SK-N-DZ (cell line): ENCODE measurements around the gene MAN1B1.

Source experiments
- DNase-seq: peaks from one replicate; pipeline ENCODE4 v3.0.0-alpha.2; 2015; ENCODE audit warnings: low spot score

The MAN1B1 gene

DNA sequence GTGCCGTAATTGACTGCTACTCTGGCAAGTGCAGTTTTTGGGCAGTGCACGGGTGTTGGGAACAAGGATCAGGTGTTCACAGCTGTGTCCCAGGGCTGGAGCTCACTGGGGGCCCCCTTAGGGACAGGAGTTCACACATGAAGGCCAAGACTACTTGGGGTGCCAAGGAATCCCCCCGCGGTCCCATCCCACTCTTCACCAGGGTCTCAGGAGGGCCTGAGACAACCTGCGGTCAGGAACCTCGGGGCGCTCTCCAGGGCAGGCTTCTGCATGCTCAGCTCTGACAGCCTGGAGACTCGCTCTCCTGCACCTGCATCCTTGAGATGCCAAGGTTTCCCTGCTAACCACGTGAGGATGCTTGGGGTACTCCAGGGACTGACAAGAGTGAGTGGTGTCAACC, 2.3 kb upstream of the MAN1B1 start:
- DNase-seq, result no peak

DNA sequence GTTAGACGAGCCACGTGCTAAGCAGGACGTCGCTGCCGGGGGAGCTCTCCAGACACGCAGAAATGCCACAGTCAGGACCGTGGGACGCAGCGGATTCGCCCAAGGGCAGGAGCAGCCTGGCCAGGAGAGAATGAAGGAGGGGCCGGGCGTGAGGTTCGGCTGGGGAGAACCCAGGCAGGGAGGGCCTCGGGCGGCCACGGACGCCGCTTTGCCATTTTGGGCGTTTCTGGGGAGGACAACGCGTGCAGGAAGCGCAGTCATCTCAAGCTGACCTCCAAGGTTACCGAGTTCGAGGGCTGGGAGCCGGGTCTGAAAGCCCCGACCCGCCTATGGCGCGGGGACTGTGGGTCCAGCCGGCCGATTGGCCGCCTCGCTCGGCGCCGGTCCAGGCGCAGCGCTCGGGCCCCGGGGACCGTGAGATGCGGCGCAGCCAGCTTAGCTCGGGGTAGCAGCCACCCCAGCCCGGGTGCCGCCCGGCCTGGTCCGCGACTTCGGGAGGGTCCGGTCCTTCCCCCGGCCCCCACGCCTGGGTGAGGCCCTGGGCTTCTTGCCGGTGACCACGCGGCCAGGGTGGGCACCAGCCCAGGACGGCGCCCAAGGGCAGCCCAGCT, 760 bp upstream of the MAN1B1 start:
- DNase-seq, result no peak

DNA sequence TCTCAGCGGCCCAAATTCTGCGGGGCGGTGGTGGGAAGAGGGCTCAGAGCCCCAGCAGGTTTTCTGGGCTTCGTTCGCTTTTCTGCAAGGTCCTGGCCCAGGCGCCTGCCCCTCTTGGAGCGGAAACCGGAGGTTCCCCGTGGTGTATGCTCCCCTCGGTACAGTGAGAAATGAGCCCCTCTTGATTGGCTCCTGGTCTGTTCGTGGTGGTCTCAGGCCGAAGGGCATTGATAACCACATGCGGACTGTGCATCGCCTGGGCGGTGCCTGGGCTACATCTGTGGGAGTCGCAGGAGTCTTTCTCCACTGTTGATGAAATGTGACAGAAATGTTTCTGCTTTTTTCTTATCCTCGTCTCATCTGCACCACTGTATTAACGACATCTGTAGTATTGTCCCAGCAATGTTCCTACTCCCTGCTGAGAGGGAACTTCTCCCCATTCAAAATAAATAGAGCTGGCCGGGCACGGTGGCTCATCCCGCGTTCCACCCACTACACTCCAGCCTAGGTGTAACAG, 682 bp downstream of the MAN1B1 start:
- no peak for DNase-seq

DNA sequence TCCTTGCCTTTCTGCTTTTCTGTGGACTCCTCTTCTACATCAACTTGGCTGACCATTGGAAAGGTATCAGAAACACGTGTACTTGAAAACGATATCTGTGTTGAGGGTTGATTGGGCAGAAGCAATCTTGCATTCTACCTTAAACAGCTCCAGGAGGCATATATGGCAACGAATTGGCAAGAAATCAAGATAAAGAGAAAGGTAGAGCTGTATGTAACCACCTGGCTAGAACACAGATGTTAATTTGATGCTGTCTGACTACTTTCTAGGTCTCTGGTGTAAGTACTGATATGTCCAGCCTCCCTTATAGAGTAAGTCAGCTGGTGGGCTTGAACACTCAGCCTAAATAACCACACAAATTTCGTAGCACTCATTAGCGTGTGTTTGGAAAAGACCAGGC, 1.3 kb downstream of the MAN1B1 start:
- DNase-seq, result no peak

DNA sequence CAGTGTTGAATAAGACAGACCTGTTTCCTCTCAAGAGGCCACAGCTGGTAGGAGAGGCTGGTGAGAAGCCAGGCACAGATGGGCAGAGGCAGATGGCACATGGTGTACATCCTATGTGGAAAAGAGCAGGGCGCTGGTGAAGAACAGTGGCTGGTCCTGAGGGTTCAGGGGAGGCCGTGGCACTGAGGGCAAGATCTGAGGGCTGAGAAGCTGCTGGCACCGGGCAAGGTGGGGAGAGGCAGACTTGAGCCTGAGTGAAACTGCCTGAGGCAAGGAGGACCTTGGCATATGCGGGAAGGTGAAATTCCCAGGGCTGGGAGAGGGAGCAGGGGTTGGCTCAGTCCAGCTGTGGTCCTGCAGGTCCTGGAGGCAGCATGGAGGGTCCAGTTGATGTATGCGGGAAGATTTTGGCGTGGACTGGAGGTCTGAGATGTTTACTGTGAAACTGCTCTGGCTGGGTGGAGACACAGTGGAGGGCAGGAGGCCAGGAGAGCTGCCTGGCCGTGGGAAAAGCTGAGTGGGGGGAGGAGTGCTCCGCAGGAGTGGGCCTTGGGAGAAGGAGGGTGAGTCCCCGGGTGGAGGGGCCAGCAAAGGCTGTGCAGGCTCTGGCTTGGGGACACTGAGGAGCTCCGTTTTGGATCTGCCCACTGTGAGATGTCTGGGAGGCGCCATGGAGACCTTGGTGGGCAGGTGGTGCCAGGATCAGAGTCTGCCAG, 2.6 kb downstream of the MAN1B1 start:
- DNase-seq, result no peak

DNA sequence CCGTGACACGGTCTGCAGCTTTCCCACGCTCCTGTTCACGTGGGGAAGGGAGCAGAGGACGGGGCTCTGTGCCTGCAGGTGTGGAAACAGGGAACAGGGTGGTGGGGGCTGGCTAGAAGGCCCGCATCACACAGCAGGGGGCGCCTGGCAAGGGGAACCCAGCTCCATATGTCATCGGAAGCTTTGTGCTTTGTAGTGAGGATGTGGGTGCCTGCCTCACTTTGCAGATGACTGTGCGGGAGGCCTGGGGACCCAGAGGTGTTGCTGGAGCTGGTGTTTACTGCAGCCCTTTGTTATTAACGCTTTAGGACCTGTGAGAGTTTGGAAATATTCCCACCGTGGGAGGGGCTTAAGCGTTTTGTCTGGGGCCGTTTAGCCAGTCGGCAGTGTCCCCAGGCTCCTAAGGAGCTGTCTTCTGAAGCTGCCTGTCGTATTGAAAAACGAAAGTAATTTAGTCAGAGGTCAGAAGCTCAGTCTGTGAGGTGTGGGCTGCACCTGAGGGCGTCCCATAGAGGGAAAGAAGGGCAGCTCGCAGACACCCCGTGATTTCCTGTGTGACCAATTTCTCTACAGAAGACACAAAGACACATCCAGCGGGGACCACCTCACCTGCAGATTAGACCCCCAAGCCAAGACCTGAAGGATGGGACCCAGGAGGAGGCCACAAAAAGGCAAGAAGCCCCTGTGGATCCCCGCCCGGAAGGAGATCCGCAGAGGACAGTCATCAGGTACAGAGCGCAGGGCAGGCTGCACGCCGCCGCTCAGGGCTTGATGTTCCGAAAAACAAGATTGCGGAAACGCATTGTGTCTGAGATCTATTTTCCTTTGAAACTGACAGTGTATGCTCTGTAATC, 9.1 kb downstream of the MAN1B1 start:
- no peak for DNase-seq

DNA sequence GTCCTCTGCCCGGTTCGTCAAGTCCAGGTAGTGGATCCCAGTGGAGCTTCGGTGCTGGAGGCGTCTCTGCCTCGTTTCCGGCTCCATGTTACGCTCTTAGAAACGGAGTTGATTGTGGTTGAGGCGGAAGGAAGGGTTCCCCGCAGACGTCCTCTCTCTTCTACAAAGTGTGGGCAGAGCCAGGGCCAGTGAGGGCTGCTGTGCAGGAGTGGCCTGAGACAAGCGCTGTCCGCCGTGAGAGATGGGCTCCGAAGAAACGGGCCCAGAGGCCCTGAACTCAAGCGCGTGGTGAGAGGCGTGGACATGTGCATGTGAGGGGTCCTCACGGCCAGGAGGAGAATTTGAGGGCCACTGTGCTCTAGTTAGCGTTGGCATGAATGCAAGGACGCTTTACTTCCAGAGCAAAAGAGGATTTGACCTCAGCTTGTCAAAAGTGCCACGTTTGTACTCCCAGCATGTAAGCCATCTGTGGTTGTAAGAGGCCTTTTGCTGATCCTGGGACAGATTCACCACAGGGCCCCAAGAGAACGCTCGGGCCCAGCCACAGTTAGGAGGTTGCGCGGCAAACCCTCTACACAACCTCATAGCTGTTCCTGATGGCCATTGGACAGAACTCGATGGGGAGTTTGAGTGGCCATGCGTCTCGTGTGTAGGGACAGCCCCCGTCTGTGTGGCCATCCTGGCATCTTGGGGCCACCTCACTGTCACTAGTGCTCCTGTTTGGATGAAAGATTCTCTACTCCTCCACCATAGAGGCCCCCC, 10.2 kb downstream of the MAN1B1 start:
- DNase-seq, result no peak

DNA sequence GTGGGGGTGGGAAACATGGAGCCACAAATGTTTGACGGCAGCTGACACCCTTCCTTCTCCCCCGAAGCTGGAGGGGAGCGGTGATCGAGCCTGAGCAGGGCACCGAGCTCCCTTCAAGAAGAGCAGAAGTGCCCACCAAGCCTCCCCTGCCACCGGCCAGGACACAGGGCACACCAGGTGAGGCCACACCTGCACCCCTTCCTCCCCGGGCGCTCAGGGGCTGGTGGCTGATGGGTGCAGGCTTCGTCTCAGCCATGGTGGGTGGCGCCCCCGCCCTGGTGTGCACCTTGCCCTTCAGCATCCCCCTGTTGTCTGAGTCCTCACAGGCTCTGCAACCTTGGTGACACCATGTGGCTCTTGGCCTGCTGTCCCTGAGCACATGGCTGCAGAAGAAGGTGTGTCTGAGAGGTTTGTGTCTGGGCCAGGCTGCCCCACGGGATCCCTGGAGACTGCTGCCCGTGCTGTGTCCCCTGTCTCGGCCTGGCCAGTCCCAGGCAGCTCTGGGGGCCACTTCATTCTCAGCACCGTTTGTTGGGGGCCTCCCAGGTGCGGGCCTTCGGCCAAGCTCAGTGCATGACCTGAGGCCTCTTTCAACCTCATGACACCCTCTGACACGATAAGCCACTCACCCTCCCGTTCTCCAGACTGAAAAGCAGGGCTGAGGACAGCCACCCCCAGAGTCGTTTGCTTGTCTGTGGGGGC, 11.1 kb downstream of the MAN1B1 start:
- DNase-seq, result no peak

DNA sequence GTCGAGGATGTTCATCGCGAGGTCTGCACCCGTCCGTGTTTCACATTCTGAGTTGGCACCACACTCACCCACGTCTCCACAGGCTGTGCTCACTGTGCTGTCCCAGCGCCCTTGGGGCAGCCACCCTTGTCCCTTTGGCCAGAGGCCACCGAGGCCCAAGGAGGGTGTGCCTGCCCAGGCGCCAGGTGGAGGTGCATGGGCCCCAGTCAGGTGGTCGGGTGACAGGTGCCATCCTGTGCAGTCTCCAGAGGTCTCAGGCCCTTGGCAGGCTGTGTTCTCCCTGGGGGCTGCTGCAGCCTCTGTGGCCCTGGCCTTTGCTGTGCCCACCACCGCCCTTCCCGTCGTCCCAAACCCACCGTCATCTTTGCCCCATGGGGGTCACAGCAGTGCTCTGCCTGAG, 12.4 kb downstream of the MAN1B1 start:
- DNase-seq, result no peak

DNA sequence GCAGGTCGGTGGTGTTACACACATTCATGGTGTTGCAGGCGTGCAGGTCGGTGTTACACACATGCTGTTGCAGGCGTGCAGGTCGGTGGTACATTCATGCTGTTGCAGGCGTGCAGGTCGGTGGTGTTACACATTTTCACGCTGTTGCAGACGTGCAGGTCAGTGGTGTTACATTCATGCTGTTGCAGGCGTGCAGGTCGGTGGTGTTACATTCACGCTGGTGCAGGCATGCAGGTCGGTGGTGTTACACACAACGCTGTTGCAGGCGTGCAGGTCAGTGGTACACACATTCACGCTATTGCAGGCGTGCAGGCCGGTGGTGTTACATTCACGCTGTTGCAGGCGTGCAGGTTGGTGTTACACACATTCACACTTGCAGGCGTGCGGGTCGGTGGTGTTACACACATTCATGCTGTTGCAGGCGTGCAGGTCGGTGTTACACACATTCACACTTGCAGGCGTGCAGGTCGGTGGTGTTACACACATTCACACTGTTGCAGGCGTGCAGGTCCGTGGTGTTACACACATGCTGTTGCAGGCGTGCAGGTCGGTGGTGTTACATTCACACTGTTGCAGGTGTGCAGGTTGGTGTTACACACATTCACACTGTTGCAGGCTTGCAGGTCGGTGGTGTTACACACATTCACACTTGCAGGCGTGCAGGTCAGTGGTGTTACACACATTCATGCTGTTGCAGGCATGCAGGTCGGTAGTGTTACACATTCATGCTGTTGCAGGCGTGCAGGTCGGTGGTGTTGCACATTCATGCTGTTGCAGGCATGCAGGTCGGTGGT, 16.6 kb downstream of the MAN1B1 start:
- DNase-seq, result no peak

DNA sequence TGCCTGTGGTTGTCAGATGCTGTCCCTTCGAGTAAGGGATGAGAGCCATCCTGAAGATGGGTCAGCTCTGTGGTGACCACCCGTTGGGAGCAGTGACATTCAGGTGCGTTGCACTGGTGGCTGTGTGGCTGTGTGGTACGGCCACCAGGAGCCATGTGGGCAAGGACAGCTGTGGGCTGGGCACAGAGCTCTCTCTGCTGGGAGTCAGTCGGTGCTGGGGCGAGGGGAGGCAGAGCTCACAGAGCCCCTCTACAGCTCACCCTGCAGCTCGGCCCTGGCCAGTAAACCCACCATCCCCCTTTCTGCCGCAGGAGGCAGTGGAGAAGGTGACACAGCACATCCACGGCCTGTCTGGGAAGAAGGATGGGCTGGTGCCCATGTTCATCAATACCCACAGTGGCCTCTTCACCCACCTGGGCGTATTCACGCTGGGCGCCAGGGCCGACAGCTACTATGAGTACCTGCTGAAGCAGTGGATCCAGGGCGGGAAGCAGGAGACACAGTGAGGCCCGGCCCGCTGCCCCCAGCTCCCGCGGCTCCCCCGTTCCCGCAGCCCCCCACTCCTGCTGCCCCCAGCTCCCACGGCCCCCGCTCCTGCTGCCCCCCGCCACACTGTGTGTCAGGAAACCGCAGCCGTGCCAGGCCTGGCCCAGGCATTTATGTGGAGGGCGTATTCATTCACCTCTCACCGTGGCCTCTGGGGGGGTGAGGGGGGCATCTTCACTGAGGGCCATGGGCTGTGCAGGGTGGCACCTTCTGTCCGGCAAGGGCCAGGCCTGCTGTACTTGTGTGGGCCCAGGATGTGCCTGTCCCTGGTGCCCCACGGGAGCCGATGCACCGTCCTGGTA, 19.3 kb downstream of the MAN1B1 start:
- DNase-seq, result no peak

DNA sequence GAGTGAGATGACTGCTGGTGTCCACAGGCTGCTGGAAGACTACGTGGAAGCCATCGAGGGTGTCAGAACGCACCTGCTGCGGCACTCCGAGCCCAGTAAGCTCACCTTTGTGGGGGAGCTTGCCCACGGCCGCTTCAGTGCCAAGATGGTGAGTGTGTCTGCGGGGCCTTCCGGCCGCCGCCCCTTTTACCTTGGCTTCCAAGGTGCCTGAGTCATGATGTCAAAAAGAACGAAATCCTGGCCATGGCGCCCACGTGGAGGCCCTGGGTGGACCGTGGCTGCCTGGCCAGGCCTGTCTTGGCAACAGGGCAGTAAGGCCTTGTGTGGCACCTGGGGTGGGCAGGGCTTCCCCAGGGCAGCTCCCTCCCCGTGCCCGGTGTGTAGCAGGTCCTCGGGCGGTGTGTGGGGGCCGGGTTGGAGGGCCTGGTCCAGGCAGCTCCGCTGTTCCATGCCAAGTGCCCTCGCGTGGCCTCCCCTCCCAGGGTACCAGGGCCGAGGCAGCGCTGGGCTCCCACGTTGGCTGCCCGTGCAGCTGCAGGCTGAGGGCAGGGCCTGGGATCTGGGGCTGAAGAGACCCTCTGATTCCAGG, 20.0 kb downstream of the MAN1B1 start:
- DNase-seq, result no peak

DNA sequence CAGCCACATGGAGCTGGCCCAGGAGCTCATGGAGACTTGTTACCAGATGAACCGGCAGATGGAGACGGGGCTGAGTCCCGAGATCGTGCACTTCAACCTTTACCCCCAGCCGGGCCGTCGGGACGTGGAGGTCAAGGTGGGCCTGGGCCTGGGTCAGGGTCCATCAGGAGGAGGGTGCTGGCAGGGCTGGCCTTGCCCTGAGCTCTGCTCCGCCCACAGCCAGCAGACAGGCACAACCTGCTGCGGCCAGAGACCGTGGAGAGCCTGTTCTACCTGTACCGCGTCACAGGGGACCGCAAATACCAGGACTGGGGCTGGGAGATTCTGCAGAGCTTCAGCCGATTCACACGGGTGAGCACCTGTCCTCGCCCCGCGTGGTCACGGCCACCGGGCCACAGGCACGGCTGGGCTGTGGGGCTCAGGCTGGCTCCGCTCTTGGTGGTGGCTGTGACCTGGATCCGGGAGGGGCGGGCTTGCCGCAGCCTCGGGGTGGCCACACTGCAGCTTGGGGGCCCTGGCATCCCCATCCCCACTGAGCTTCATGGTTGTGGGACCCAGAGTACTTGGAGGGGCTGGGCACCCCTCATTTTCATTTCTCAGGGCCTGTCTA, 20.6 kb downstream of the MAN1B1 start:
- no peak for DNase-seq

DNA sequence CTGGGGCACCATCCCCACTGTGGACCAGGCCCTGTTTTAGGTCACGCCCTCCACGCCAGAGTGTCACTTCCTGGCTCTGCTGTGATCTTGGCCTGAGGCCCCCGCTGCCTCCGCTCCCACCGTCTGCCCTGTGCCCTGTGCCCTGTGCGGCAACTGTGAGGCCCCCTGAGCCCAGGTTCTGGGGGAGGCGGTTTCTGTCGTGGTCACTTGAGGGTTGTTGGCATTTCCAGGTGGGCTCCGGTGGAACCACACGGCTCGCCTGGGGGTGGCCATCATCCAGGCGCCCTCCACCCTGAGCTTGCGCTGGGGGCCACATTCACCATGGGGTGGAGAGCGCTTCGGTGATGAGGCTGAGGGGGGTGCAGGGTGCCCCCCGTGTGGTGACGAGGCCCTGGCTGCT, 21.2 kb downstream of the MAN1B1 start:
- no peak for DNase-seq

DNA sequence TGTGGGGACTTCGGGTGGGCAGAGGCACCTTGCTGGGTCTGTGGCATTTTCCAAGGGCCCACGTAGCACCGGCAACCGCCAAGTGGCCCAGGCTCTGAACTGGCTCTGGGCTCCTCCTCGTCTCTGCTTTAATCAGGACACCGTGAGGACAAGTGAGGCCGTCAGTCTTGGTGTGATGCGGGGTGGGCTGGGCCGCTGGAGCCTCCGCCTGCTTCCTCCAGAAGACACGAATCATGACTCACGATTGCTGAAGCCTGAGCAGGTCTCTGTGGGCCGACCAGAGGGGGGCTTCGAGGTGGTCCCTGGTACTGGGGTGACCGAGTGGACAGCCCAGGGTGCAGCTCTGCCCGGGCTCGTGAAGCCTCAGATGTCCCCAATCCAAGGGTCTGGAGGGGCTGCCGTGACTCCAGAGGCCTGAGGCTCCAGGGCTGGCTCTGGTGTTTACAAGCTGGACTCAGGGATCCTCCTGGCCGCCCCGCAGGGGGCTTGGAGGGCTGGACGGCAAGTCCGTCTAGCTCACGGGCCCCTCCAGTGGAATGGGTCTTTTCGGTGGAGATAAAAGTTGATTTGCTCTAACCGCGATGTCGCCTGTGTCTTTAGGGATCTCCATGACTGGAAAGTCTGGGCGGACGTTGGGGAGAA, 21.9 kb downstream of the MAN1B1 start:
- DNase-seq, result no peak

DNA sequence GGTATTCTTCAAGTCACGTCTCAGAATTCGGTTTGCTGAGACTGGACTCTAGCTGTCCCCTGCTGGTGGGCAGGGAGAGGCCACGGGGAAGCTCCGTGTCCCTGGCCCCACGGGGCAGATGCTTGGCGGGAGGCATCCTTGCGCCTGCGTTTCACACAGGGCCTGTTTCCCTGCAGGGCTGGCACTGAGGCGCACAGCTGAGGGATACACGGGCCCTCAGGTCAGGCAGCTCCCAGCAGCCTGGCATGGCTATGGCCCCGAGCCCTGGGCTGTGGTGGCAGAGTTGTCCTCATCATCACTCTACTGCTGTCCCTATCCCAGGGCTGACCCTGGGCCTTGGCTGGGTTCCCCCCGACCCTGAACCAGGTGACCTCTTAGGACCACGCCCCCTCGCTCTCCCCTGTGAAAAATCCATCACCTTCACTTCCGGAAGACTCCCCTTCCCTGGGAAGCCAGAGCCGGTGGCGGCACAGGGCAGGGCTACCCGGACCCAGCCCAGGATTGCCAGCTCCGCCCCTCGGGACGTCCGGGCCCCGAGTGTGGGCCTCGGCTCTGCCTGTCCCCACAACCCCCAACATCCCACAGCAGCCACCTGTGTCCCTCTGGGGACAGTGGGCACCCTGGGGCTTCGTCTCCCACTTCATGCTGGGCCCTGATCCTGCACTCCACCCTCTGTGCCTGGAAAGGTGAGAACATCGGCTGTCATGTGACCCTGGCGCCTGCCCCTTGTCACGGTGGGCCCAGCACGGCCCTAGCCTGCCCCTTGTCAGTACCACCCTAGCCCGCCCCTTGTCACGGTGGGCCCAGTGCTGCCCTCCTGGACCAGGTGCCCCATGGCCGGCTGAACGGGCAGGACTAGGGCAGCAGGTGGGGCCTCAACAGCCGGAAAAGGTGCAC, 22.7 kb downstream of the MAN1B1 start:
- no peak for DNase-seq
